Measurements from ENCODE around the gene EN2.

The EN2 gene

DNA sequence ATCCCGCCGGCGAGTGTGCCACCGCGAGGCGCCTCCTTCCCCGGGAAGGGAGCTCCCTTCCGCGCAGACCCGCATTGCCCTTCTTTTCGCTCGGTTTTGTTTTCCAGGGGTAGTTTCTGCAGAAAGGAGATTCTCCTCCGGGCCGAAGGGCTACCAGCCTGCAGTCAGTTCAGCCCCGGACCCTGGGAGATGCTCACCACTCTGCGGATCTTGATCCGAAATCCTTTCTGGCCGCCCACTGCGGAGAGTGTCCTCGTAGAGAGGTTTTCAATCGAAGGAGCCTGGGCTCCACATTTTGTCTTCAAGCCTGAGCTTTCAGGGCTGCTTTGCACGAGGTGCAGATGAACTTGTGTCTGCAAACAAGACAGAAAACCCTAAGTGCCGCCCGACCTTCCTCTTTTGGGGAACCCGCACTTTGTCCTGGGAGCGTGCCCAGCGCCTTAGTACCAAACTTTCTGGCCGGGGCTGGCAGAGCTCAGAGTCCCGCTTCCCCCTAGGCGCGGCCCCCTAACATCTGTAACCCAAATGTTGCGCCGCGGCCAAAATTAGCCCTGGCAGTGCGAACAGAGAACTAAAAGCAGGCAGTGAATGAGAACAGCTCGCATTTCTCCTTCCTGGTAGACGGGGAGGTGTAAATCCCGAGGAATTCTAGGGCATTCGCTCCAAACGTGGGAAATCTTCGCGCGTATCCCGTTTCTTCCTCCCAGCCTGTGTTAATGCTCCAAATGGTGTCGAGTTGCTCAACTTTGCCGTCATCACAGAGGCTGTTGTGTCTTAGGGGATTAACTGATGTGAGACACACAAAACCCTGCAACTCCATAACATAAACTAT is 6.7 kb upstream of the EN2 start:
- no peak for DNase-seq (ENCODE audit: low read depth in 2 of 2)

DNA sequence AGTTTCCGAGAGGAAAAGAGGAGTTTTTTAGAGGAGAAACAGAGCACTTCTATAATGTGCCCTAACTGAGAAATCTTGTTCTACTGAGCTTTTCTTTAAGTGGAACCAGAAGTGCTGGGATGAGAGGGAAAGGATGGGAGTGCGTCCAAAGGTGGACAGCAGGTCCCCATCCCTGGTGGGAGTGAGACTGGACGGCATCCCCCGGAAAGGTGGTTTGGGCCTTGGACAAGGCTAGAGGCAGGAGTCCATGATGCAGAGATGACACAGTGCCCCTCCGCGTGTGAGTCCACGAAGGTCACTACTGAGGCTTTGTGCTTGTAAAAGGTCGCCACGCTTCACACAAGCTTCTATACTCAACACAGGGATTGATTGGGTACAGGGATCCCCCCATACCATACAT is 6.1 kb upstream of the EN2 start:
- no peak for DNase-seq (ENCODE audit: low read depth in 2 of 2)

DNA sequence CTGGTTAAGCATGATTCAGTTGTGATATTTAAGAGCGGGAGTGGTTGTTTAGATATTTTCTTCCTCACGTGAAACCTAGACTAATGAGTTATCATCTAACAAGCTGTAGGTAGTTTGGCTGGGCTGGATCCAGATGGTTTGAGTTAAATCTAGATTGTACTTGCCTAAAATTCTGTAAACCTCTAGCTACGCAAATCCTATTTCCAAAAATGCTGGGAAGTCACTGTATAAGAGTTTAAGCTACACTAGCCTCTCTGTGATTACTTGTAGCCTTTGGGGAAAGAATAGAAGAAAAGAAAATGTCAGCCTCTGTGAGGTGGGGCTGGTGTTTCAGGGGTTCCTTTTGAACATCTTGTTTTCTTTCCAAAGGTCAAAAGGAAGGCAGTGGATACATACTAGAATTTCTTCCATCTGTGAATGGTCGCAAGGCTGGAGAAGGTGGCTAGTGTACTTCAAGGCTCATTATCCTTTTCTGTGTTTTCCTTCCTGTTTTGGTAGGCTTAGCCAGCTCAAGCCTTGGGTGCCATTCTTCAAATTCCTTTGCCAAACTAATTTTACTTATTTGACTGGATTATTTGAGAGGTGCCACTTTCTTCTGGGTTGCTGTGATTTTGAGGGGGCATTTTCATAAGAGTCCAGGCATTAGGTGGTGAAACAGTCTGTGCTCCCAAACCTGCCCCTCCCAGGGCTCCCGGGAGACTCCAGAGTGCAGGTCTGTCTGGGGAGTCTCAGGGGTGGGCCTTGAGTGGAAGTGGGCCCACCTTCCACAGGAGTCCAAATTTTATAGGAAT is 5.2 kb upstream of the EN2 start:
- no peak for DNase-seq (ENCODE audit: low read depth in 2 of 2)

DNA sequence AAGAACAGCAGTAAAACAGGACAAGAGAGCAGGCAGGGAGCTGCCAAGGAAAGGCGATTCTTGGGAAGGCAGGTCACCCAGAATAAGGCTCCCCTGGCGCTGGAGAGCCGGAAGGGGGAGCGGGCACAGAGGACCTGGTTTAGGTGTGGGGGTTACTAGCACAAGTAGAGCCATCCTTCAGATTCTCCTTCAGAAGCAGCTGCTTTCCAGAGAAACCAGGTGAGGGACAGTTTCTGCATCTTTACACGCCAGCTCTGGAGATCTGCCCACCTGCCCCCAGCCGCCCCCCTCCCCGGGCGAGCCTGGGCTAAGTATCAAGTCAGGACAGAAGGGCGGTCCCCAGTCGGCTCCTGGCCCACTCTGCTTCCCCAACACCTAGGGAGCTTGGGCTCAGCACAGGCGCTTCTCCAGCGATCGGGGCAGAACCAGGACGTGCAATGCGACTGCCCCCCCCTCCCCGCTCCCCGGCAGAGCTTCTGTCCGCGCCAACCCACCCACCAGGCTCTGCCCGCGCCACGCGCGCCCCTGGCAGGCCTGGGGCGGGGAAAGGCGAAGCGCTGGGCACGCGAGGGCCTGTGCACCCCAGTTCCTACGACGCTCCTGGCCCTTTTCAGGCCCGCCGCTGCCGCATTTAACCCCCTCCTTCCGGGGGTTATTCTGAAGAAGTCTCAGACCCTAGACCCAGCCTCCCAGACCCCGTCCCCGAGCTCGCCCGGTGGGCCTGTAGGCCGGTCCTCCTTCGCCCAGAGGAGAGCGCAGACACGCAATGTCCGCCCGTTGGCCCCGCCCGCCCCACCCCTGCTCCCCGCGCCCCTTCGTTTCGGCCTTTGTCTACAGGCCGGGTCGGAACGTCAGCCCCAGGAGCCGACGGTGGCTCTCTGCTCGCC is 4.4 kb upstream of the EN2 start:
- DNase-seq (ENCODE audit: low read depth in 2 of 2) = no peak

DNA sequence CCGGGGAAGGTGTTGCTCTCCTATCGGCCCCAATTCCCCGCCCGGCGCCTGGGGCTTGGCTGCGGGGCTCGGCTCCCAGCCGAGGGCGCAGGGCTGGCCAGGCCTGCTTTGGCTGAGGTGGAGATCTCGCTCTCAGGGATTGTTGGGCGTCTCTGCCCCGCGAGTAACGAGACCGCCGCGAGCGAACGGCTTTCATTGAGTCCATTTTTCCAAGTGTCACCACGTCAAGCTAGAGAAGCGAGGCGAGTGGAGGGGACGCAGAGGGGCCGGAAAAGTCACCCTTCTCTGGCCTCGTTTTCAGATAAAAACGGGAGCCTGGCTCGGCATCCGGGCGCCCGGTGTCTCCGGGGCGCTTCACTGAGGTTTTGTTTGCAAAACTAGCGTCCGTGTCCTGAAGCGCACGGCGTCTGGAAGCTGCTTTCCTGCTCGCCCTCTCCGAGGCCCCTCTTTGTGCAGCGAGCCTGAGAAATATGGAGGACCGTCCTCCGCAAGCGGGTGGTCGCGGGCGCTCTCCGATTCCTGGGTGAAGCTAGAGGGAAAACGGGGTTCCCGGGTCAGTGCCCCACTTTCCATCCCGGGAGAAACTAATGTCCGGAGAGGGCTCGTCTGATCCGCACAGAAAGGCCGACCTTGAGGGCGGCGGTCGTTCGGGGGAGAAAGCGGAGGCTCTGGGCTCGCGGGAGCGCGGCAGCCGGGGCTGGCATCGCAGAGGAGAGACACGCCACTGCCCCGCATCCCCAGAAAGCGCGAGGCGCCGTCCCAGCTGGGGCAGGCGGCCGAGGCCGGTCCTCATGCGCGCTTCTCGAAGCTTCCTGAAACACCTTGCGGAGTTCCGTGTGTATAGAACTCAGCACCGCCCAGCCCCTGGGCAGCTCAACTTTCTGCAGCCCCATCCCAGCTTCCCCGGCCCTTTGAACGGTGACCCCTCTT is 3.5 kb upstream of the EN2 start:
- DNase-seq (ENCODE audit: low read depth in 2 of 2) = no peak

DNA sequence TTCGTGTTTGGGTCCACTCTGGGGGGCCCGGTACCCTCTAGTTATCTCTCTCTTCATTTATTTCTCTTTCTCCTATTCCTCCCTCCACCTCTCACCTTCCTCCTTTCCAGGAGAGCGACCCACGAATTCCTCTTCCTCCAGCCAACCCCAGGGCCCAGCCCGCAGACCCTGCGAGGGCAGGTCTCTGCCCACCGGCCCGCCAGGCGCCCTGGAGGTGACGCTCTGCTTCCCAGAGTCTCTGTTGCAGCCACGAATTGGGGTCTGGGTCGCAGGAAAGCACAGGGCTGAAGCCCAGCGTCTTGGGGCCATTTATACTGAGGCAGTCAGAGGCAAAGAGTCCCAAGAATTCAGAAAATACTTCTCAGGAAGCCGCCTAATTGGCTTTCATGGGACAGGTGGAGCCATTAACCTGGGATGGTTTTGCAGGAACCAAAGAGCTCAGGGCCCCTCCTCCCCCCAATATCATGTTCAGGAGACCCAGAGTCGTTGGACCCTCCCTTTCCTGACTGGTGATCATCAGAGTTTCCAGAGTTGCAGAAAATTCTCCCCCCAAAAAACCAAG is 2.7 kb upstream of the EN2 start:
- no peak for DNase-seq (ENCODE audit: low read depth in 2 of 2)

DNA sequence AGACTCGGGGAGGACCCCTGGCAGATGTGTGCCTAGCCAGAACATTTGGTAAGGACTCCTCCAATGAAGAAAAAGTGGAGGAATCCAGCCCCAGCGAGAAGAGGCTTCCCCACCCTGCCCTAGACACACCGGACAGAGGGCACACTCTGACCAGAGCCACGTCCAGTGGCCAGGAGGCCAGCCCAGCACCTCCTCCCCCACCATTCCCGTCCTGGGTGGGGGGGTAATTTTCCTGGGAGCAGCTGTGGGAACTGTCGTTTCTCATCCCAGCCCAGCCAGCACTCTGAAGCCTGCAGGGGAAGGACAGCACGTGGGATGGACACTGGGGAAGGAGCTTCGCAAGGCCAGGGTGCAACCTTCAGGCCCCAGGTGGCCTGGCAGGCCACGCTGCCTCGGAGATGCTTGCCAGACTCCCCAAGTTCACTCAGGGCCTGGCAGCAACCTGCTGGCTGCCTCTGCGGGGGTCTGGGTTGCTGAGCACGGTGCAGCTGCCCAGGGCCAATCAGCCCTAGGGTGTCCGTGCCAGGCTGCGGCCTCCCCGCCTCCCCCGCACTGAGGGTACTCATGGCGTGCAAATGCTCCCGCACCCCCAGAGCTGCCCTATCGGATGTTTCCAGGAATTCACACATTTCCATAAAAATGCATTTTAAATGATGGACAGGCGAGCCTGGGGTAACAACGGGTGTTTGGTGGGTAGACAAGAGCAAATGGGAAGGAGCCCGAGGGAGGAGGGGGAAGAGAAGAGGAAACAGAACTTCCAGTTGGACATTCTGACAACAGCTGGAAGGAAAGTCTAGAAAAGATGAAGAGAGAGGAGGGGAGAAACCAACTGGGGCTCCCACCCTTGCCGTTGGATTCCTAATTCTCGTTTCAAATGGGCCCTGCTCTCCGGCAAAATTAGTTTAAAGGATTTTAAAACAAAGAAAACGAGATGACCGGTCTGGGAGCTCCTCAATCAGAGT is 1.9 kb upstream of the EN2 start:
- no peak for DNase-seq (ENCODE audit: low read depth in 2 of 2)

DNA sequence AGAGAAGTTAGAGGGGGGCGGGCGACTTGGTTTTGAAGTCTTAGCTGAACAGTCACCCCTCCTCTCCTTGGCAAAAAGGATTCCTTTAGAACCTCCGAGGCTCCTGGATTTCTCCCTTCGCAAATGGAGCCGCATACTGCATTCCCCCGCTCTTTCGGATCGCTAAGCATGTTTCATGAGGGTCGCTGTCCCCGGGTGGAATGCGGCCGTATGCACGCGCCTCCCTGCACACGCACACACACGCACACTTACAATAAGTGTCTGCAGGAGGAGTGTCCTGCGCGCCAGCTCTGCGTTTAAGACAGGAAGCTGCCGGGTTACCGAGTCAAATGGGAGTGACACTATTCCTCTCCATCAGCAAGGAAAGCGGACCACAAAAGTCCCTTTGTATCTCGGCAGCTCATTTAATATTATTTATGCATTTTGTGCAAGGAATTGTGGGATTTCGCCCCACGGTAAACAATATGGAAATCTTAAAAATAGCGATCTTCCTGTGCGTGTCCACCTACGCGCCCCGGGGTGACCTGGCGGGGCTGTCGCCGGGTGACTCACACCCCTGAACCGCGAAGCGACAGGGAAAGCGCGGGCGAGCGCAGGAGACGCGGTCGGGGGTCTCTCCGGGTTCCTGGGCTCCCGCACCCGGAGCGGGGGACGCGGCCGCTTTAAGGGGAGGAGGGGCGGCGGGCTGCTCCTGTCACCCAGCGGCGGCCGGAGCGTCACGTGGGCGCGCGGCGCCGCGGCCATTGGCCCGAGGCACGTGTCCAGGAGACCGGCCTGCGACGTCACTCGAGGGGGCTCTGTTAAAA is 988 bp upstream of the EN2 start:
- peak in 1 of 2 donors; percentile 24 for DNase-seq (ENCODE audit: low read depth in 2 of 2)

DNA sequence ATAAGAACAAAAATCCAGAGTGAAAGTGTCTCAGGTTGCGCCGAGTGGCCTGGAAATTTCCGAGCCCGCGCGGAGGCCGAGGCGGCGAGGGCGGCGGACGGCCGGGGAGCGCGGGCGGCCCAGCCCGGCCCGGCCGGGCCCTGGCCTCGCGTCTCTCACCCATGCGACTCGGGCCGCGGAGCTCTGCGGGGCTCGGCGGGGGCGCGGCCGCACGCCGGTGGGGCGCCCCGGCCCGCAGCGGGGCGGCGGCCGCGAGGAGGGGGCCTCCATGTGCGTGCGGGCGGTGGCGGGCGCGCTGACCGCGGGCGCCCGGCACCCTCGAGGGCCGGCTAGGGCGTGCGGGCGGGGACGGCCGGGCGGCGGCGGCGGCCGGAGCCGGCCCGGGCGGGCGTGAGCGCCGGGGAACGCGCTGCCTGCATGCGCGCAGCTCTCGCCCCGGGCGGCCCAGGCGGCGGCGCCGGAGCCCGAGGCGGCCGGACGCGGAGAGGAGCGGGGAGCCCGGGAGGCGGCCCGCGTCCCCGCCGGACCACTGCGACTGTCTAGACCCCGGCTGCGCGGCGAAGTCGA is 302 bp upstream of the EN2 start:
- DNase-seq (ENCODE audit: low read depth in 2 of 2) = no peak

DNA sequence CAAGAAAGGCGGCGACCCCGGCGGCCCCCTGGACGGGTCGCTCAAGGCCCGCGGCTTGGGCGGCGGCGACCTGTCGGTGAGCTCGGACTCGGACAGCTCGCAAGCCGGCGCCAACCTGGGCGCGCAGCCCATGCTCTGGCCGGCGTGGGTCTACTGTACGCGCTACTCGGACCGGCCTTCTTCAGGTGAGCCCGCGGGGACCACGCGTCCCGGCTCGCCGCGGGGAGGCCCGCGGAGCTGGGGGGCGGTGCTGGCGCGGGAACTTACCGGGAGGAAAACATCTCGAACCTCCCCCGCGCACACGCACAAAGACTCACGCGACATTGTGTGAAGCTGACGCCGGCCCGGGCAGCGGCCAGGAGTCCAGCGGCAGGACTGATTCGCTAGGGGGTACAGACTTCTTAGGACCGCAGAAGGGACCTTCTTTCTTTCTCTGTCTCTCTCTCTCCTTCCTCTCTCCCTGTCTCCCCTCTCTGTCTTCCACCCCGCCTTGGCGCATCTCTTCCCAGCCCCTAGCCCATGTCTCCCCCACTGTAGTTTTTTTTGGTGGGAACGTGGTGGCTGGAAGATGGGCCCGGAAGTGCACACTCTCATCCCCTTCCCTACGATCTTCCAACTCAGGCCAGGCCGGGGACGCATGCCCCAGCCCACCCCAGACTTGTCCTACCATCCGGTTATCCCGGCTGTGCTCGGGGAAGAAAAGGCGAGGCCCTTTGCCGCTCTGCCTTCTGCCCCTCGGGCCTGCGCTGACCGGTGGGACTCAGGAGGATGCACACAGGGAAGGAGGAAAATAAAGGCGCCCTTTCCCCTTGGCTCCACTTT is 1.2 kb downstream of the EN2 start:
- DNase-seq (ENCODE audit: low read depth in 2 of 2) = no peak

DNA sequence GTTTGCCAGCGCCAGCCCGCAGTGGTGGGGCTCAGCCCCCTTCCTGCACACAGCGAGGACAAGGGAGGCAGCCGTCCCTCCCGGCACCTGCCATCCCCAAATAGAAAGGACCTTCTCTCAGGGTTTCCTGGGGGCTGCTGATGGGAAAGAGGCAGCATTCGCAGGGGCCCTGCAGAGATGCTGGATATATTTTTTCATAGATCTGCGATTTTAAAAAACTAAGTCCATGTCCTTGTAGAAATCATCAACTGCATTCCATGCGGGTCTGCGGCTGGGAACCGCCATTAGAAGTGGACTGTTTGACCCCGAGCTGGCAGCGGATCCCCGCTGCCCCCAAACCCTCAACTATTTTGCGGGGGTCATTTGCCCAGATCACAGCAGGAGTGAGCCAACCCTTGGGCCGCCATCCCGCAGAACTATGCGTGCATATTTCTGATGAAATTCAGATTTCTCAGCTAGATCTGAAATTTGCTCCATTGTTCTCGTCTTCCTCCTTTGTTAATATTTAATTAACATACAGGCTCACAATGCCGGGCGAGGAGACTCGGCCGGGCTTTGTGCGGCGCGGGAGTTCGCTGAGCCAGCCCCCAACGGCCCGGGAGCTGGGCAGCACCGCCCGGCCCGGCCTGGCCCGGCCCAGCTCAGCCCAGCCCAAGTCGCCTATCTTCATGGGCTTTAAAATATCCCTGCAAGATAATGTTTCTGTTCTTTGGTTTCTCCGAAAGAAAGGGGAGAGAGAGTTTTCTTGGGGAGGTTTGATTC is 2.0 kb downstream of the EN2 start:
- no peak for DNase-seq (ENCODE audit: low read depth in 2 of 2)

DNA sequence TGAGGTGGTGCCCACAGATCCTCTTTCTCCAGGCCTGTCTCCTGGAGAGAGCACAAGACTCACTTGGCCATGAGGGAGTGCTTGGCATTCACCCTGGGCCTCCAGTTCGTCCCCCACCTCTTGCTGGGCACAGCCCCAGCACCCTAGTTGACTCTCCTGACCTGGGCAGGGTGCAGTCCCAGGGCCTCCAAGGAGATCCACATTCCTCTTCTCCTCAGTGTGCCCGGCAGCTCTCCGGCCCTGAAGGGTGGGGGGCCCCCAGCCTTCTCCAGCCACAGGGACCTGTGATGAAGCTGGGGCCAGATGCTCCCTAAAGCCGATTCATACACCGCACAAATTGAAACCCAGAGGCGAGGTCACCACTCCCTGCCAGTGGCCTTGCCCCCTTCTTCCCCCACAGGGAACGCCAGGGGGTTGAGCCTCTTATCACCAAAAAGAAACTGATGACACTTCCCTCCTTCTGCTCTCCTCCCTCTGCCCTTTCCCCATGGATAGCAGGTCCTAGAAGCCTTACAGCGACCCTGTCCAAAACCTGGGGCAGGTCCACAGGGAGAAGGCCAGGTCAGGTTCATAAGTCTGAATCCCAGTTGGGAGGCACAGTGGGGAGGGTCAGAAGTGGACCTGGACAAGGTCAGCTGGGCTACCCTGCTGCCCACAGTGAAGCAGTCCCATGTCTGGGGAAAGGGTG is 3.1 kb downstream of the EN2 start:
- DNase-seq (ENCODE audit: low read depth in 2 of 2) = no peak

DNA sequence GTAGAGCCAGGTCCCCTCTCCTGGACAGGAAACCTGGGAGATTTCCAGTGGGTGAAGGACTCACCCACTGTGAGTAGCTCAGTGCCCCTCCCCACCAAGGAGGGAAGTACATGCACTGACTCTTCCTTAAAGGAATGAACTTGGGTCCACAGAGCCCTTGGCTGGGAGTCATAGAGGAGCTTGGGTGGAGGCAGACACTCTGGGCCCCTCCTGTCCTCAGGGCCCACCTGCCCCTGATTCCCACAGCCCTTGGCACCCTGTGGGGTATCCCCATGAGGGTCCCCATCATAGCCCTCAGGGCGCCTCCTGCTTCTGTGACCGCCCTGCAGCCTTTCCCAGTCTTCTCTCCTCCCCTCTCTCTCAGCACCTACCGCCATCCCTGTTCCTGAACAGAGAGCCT is 3.7 kb downstream of the EN2 start:
- no peak for DNase-seq (ENCODE audit: low read depth in 2 of 2)

DNA sequence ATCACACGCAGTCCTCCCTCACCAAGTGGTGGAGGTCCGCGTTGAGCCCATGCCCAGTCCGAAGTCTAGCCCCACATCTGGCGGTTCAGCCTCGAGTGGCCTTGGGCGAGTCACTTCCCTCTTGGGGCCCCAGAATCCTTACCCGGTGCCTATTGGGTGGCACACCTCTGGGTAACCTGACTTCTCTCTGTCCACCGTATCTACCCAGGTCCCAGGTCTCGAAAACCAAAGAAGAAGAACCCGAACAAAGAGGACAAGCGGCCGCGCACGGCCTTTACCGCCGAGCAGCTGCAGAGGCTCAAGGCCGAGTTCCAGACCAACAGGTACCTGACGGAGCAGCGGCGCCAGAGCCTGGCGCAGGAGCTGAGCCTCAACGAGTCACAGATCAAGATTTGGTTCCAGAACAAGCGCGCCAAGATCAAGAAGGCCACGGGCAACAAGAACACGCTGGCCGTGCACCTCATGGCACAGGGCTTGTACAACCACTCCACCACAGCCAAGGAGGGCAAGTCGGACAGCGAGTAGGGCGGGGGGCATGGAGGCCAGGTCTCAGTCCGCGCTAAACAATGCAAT is 4.3 kb downstream of the EN2 start:
- DNase-seq (ENCODE audit: low read depth in 2 of 2) = no peak

DNA sequence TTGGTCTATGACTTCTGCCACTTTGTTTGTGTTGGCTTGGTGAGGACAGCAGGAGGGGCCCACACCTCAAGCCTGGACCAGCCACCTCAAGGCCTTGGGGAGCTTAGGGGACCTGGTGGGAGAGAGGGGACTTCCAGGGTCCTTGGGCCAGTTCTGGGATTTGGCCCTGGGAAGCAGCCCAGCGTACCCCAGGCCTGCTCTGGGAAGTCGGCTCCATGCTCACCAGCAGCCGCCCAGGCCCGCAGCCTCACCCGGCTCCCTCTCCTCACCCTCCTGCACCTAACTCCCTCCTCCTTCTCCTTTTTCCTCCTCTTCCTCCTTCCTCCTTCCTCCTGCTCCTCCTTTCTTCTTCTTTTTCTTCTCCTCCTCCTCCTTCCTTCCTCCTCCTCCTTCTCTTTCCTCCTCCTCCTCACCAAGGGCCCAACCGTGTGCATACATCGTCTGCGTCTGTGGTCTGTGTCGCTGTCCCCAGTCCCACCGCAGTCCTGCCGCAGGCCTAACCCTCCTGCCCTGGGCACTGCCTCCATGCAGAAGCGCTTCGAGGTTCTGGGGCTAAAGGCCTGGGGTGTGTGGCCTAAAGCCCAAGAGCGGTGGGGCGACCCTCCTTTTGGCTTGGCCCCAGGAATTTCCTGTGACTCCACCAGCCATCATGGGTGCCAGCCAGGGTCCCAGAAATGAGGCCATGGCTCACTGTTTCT is 5.3 kb downstream of the EN2 start:
- no peak for DNase-seq (ENCODE audit: low read depth in 2 of 2)
